ENCODE measurements around the gene DOHH. TPM values are rescaled to one million over a fixed set of nuclear protein-coding genes. Genes with fewer than 3 reads are reported as not detected.

DOHH gene
- polyA plus RNA-seq, 2 of the 4 experiments (the other 2 are of a cell fraction), result 4.6 to 13.3 TPM

- H3K4me3 ChIP-seq, result peak overlapping the region; percentile 94
- TF ChIP-seq HDAC2 (IDR thresholded peaks at IDR 0.05) (no peak), ZNF302 (CRISPR knock-in tag; IDR thresholded peaks at IDR 0.05) (no peak), E2F6 (IDR thresholded peaks at IDR 0.05; ENCODE audit: borderline replicate concordance, low read depth) (no peak), HEYL (CRISPR knock-in tag; IDR thresholded peaks at IDR 0.05) (no peak), PHF8 (IDR thresholded peaks at IDR 0.05; ENCODE audit: borderline replicate concordance, low read depth) (peak; percentile 55; the same call in 1 of the 2 replicates), POLR2A (IDR thresholded peaks at IDR 0.05; ENCODE audit: low read length) (peak; percentile 32; the same call in 1 of the 2 replicates), CEBPB (IDR thresholded peaks at IDR 0.05) (no peak)
- CTCF ChIA-PET, result interaction anchor here (1.0 kb wide), 2 partner anchors 11 to 69 kb away, joined by 3 read pairs; no protein-coding TSS in a partner anchor
- POLR2A ChIA-PET, result no interaction called here
- ATAC-seq, result peak; percentile 14 to 17; a peak in 5 of 6 replicates
- peaks cover 28% of the 10 kb centered on the region for H3K4me1 ChIP-seq
- peak overlapping the region; percentile 93 to 99 for H3K27ac ChIP-seq
- H3K9me3 ChIP-seq, result no peaks in the 10 kb centered on the region
- no peak for FAIRE-seq
- under 1% methylated on average over 22 of the region's 69 CpGs for WGBS (ENCODE audit: missing lambda C conversion rate)
- H3K4me2 ChIP-seq, result peak overlapping the region; percentile 96
- DNase-seq (ENCODE audit: low read depth in 1 of 2, low spot score in 1 of 2), result no peak
Observed at GRCh38 chr19:3506384-3507340, 6.2 kb upstream of the DOHH start.

GRCh38 chr19:3505598-3506383 is 5.3 kb upstream of the DOHH start, which contains the start of gene FZR1:
TSS of gene FZR1 (plus strand) at chr19:3506311. CDS start at chr19:3522990, 16,679 bp downstream.
- 7% methylated on average over 7 of the region's 79 CpGs for WGBS (ENCODE audit: missing lambda C conversion rate)
- no peak for FAIRE-seq

GRCh38 chr19:3504735-3505134 is 4.3 kb upstream of the DOHH start:
- no peak for ATAC-seq
- CTCF ChIA-PET, result no interaction called here
- TF ChIP-seq KDM5A (IDR thresholded peaks at IDR 0.05) (no peak), CEBPB (IDR thresholded peaks at IDR 0.05) (0 out of 4 replicates have a peak, but pooled peaks of 1 of the 2 experiments have one; percentile 22)
- Histone ChIP-seq H3K9me3 (no peaks in the 10 kb centered on the region), H3K4me3 (no peak overlapping the region), H3K4me2 (peak overlapping the region; percentile 92), H3K4me1 (peaks cover 27% of the 10 kb centered on the region), H3K27ac (peak overlapping the region; percentile 93 to 99)
- DNase-seq (ENCODE audit: low read depth in 1 of 2, low spot score in 1 of 2), result no peak
- POLR2A ChIA-PET, result no interaction called here
- WGBS (ENCODE audit: missing lambda C conversion rate), result 98% methylated on average over 5 of the region's 5 CpGs
- no peak for FAIRE-seq

More at GRCh38 chr19:3505598-3506383, 5.3 kb upstream of the DOHH start, which contains the start of gene FZR1:
- Histone ChIP-seq H3K4me1 (peaks cover 28% of the 10 kb centered on the region), H3K9me3 (no peaks in the 10 kb centered on the region), H3K4me2 (peak within 1 kb of the TSS; percentile 96), H3K27ac (peak within 1 kb of the TSS; percentile 93 to 99), H3K4me3 (peak within 1 kb of the TSS; percentile 94)
- ChIA-PET CTCF (interaction anchor here (1.0 kb wide), 1 partner anchor 70 kb away, joined by 3 read pairs; no protein-coding TSS in a partner anchor), POLR2A (no interaction called here)
- TF ChIP-seq MYC (IDR thresholded peaks at IDR 0.05; ENCODE audit: borderline replicate concordance, low read length) (no peak), ZFP36 (IDR thresholded peaks at IDR 0.05; ENCODE audit: borderline replicate concordance, partially characterized antibody) (no peak), RFX5 (IDR thresholded peaks at IDR 0.05) (peak; percentile 44; the same call in 1 of the 2 replicates), EHF (CRISPR knock-in tag; IDR thresholded peaks at IDR 0.05) (no peak), ZNF302 (CRISPR knock-in tag; IDR thresholded peaks at IDR 0.05) (no peak), PHF8 (IDR thresholded peaks at IDR 0.05; ENCODE audit: borderline replicate concordance, low read depth) (peak; percentile 60; the same call in 1 of the 2 replicates), POLR2A (IDR thresholded peaks at IDR 0.05; ENCODE audit: low read length) (peak; percentile 23; the same call in 1 of the 2 replicates), HOXB5 (CRISPR knock-in tag; IDR thresholded peaks at IDR 0.05) (peak; percentile 43; the same call in 1 of the 2 replicates), JUN (IDR thresholded peaks at IDR 0.05) (peak in 1 of 2 experiments; percentile 59; a peak in 2 of 5 replicates), MAX (IDR thresholded peaks at IDR 0.05) (peak; percentile 76), KDM5A (IDR thresholded peaks at IDR 0.05) (no peak)
- ATAC-seq (peak; percentile 89), DNase-seq (ENCODE audit: low read depth in 1 of 2, low spot score in 1 of 2) (peak; percentile 89 to 98)

Data from A549 (cell line).